Endothelial cell of umbilical vein (primary cell): ENCODE results near the gene SERPINA3. TPM values are rescaled to one million over a fixed set of nuclear protein-coding genes. Genes with fewer than 3 reads are reported as not detected.

Source experiments
- BruUV-seq: library from RNA; stranded (reverse); fragments of 400-500 nt; replicated peaks from 2 replicates; lab custom pipeline; 2021; lab: Mats Ljungman, UMichigan
- CTCF ChIA-PET: fragments of 300-600, 350-600 bp; sonication (Branson Sonifier 250); formaldehyde crosslinking; loops from one replicate; lab custom pipeline; 2021; ENCODE audit warnings: antibody characterized with exemption, inconsistent platforms; lab: Charles Lee
- POLR2A ChIA-PET: fragments of 300-600, 350-600 bp; sonication (Branson Sonifier 250); formaldehyde crosslinking; loops from one replicate; lab custom pipeline; 2021; ENCODE audit warnings: antibody characterized with exemption, inconsistent platforms; lab: Charles Lee
- DNase-seq: peaks from one replicate; pipeline ENCODE4 v3.0.0-alpha.2; 2011; ENCODE audit warnings: low read depth, low spot score
- FAIRE-seq: peaks from 2 replicates; lab custom pipeline; 2011; peaks lifted over from hg19 to GRCh38; lab: Jason Lieb, UNC
- H2AFZ ChIP-seq: 2 replicates; pipeline ENCODE4 v1.6.0; 2012; ENCODE audit warnings: low read depth, low read length, control low read depth, inconsistent platforms
- H3K27ac ChIP-seq: 2 replicates; pipeline ENCODE4 v1.5.1; 2011; ENCODE audit warnings: low read depth, mild to moderate bottlenecking, control low read depth, low read length, moderate library complexity; ENCODE audit not compliant: insufficient read depth
- H3K27me3 ChIP-seq, 2 experiments: 2 replicates each; pipeline versions ENCODE4 v1.6.0 to v1.6.1; 2011; ENCODE audit warnings: low read length in 2 of 2, mixed read lengths in 1 of 2; ENCODE audit not compliant: control insufficient read depth in 2 of 2, insufficient read depth in 2 of 2
- H3K36me3 ChIP-seq, 2 experiments: 2 replicates in 1 of 2; 3 replicates in 1 of 2; pipeline ENCODE4 v1.5.1; 2011; ENCODE audit warnings: low read length in 2 of 2, mild to moderate bottlenecking in 1 of 2, moderate library complexity in 1 of 2; ENCODE audit not compliant: control insufficient read depth in 2 of 2, insufficient read depth in 2 of 2; ENCODE audit errors: extremely low read depth in 1 of 2
- H3K4me1 ChIP-seq: 3 replicates; pipeline ENCODE4 v1.5.1; 2011; ENCODE audit warnings: mild to moderate bottlenecking, low read length; ENCODE audit not compliant: control insufficient read depth, insufficient read depth; ENCODE audit errors: extremely low read depth
- H3K4me2 ChIP-seq: 2 replicates; pipeline ENCODE4 v1.6.1; 2011; ENCODE audit warnings: low read length, control low read depth, mixed read lengths; ENCODE audit not compliant: insufficient read depth
- H3K4me3 ChIP-seq, 3 experiments: fragments of 200-600 bp in 1 of 3; sonication (generic), shearing (Covaris generic) in 1 of 3; replicated peaks in 1 of 3; 2 replicates each; pipeline ENCODE4 v1.5.1; 2011 to 2016; ENCODE audit warnings: control low read depth in 3 of 3, low read length in 3 of 3, mild to moderate bottlenecking in 2 of 3, inconsistent platforms in 1 of 3, low read depth in 1 of 3, moderate library complexity in 1 of 3; ENCODE audit not compliant: insufficient read depth in 1 of 3
- H3K79me2 ChIP-seq: 2 replicates; pipeline ENCODE4 v1.6.0; 2012; ENCODE audit warnings: low read length, inconsistent platforms; ENCODE audit not compliant: control insufficient read depth, insufficient read depth
- H3K9ac ChIP-seq: replicated peaks from 2 replicates; pipeline ENCODE3; 2011; ENCODE audit warnings: low read length, control low read depth; ENCODE audit not compliant: insufficient read depth; ENCODE audit errors: extremely low read depth
- H3K9me1 ChIP-seq: replicated peaks from 3 replicates; pipeline ENCODE4 v1.6.0; 2011; ENCODE audit warnings: mild to moderate bottlenecking, low read length; ENCODE audit not compliant: control insufficient read depth, insufficient read depth; ENCODE audit errors: extremely low read depth
- H3K9me3 ChIP-seq: replicated peaks from 2 replicates; pipeline ENCODE4 v1.5.1; 2012; ENCODE audit warnings: low read length, inconsistent platforms; ENCODE audit not compliant: control insufficient read depth, insufficient read depth
- H4K20me1 ChIP-seq: replicated peaks from 2 replicates; pipeline ENCODE3; 2011; ENCODE audit warnings: mild to moderate bottlenecking, low read length; ENCODE audit not compliant: control insufficient read depth, insufficient read depth; ENCODE audit errors: extremely low read depth
- CTCF ChIP-seq, 2 donors: IDR thresholded peaks; 1 replicate in 1 of 2; 2 replicates in 1 of 2; pipeline ENCODE4 v1.5.1; 2011; ENCODE audit warnings: low read length in 2 of 2, mild to moderate bottlenecking in 2 of 2, moderate library complexity in 2 of 2, control low read depth in 1 of 2, inconsistent platforms in 1 of 2, low read depth in 1 of 2; ENCODE audit not compliant: insufficient read depth in 1 of 2; ENCODE audit errors: extremely low read depth in 1 of 2
- EZH2 ChIP-seq: IDR thresholded peaks from 2 replicates; pipeline ENCODE4 v1.6.1; 2012; ENCODE audit warnings: borderline replicate concordance, low read depth, mild to moderate bottlenecking, moderate library complexity, low read length, inconsistent platforms; ENCODE audit not compliant: severe bottlenecking
- FOS ChIP-seq: IDR thresholded peaks from 2 replicates; pipeline ENCODE4 v1.6.1; 2011; ENCODE audit warnings: mild to moderate bottlenecking, low read length, moderate library complexity, borderline replicate concordance; ENCODE audit not compliant: insufficient read depth
- GATA2 ChIP-seq: IDR thresholded peaks from 2 replicates; pipeline ENCODE4 v1.7.0; 2011; ENCODE audit warnings: low read depth, mild to moderate bottlenecking, moderate library complexity, mixed read lengths, low read length; ENCODE audit not compliant: insufficient read length, insufficient read depth
- JUN ChIP-seq: IDR thresholded peaks from 2 replicates; pipeline ENCODE4 v1.6.1; 2011; ENCODE audit warnings: borderline replicate concordance, low read depth; ENCODE audit not compliant: insufficient read length, insufficient read depth
- MAX ChIP-seq: IDR thresholded peaks from 2 replicates; pipeline ENCODE4 v1.6.1; 2011; ENCODE audit not compliant: insufficient read depth, insufficient read length
- MYC ChIP-seq: IDR thresholded peaks from one replicate; pipeline ENCODE4 v1.6.1; 2011; ENCODE audit warnings: mild to moderate bottlenecking, low read depth, low read length
- POLR2A ChIP-seq: IDR thresholded peaks from 2 replicates; pipeline ENCODE4 v1.6.1; 2012; ENCODE audit warnings: low read depth, mild to moderate bottlenecking, control low read depth, low read length
- POLR2AphosphoS5 ChIP-seq: IDR thresholded peaks from 2 replicates; pipeline ENCODE4 v1.6.1; 2012; ENCODE audit warnings: low read depth, mild to moderate bottlenecking, control low read depth, low read length, moderate library complexity; ENCODE audit not compliant: insufficient read depth
- dilution Hi-C: fragments of 300-500 bp; cut with MboI; formaldehyde crosslinking; loops from one replicate; pipeline ENCODE4 v1.15.0; 2019; ENCODE audit warnings: low sequenced_read_pairs; ENCODE audit not compliant: extremely low pct_ligation_motif_present
- intact Hi-C: fragments of 100-400 bp; cut with micrococcal nuclease; formaldehyde crosslinking; loops from one replicate; pipeline ENCODE4 v1.10.0; 2022
- polyA plus RNA-seq, 4 experiments: library from polyadenylated mRNA; depleted of rRNA in 3 of 4; stranded (reverse) in 3 of 4; unstranded in 1 of 4; fragments of >200 nt; gene quantifications; 2 replicates each; pipeline versions ENCODE4 v1.2.1 to v1.2.3, GENCODE V29; 2011 to 2012; ENCODE audit warnings: missing spikeins in 1 of 4
- total RNA-seq: library from RNA; stranded (reverse); gene quantifications from 2 replicates; pipeline ENCODE4 v1.2.3, GENCODE V29; 2021

SERPINA3 gene
- total and polyA plus RNA-seq, 2 donors (not counting 3 experiments of a cell fraction or from before 2014, with no cell fraction given), result not detected

DNA sequence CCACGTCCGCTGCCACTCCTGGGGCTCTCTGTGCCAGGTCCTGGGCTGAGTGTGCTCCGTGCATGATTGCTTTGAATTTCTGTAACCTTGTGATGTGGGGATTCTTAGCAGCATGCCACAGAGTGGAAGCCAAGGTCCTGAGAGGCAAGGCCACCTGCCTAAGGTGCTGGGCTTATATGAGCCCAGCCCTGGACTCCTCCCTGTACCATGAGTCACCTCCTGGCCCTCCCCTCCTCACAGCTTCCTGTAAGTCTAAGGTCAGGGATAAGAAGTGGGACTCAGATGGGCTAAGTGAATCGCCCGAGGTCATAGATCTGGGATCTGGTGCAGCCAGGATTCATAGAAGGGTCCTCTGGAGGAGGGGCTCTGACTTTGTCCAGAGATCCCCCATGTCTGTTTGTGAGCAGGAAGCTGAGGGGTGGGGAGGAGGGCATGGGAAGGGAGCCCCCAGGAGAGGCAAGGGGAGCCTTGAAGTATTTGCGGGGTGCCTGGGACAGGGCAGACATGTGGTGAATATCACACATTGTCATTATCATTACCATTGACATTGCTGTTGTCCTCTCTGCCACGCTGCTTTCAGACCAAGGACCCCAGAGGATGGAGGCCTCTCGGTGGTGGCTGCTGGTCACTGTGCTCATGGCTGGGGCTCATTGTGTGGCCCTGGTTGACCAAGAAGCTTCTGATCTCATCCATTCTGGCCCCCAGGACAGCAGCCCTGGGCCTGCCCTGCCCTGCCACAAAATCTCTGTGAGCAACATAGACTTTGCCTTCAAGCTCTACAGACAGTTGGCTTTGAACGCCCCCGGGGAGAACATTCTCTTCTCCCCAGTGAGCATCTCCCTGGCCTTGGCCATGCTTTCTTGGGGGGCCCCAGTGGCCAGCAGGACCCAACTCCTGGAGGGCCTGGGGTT is 28.8 kb downstream of the SERPINA3 start:
- DNase-seq, result no peak
- TF ChIP-seq MYC (no peak), GATA2 (no peak), MAX (no peak)
- dilution Hi-C loops, result no loop called here
- Histone ChIP-seq H3K9me3 (no peaks in the 10 kb centered on the region), H4K20me1 (no peaks in the 10 kb centered on the region), H3K36me3 (no peaks in the 10 kb centered on the region), H3K4me1 (no peaks in the 10 kb centered on the region), H3K79me2 (no peaks in the 10 kb centered on the region), H3K27ac (no peak overlapping the region), H3K27me3 (no peaks in the 10 kb centered on the region), H3K4me2 (no peak overlapping the region), H3K9ac (no peak overlapping the region), H2AFZ (no peak overlapping the region), H3K4me3 (no peak overlapping the region), H3K9me1 (no peaks in the 10 kb centered on the region)
- ChIA-PET CTCF (no interaction called here), POLR2A (no interaction called here)
- intact Hi-C loops, result no loop called here
- no TSS peak for BruUV-seq
- FAIRE-seq, result no peak

DNA sequence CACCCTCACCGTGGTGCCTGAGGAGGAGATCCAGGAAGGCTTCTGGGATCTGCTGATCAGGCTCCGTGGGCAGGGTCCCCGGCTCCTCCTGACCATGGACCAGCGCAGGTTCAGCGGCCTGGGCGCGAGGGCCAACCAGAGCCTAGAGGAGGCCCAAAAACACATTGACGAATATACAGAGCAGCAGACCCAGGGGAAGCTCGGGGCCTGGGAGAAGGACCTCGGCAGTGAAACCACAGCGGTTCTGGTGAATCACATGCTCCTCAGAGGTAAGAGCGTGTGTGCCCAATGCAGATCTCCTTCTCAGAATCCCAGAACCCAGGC is 29.4 kb downstream of the SERPINA3 start:
- Histone ChIP-seq H3K9me1 (no peaks in the 10 kb centered on the region), H3K27me3 (no peaks in the 10 kb centered on the region), H3K79me2 (no peaks in the 10 kb centered on the region), H3K4me3 (no peak overlapping the region), H3K9me3 (no peaks in the 10 kb centered on the region), H3K4me2 (no peak overlapping the region), H3K4me1 (no peaks in the 10 kb centered on the region), H4K20me1 (no peaks in the 10 kb centered on the region), H3K27ac (no peak overlapping the region), H3K9ac (no peak overlapping the region), H3K36me3 (no peaks in the 10 kb centered on the region), H2AFZ (no peak overlapping the region)
- ChIA-PET POLR2A (no interaction called here), CTCF (no interaction called here)
- TF ChIP-seq MYC, result no peak
- no peak for TF ChIP-seq POLR2AphosphoS5
- no peak for TF ChIP-seq EZH2
- TF ChIP-seq FOS, result no peak
- no peak for TF ChIP-seq POLR2A
- no peak for TF ChIP-seq JUN
- TF ChIP-seq MAX, result no peak
- TF ChIP-seq GATA2, result no peak
- no peak for TF ChIP-seq CTCF (IDR thresholded peaks at IDR 0.05; ENCODE audit: extremely low read depth in 1 of 2, insufficient read depth in 1 of 2, low read depth in 1 of 2, low read length in 2 of 2)
- no TSS peak for BruUV-seq
- FAIRE-seq (no peak), DNase-seq (no peak)
- dilution Hi-C loops (no loop called here), intact Hi-C loops (no loop called here)
